Lung (tissue), 12 donors: ENCODE data around the gene SLC5A1. TPM values are rescaled to one million over a fixed set of nuclear protein-coding genes. Genes with fewer than 3 reads are reported as not detected.

ENCODE experiments used
- ATAC-seq: fragments of 200-7000 bp; cut with Tn5 transposase; one replicate; pipeline ENCODE4 v1.9.1; 2020; ENCODE audit warnings: moderate number of reproducible peaks; ENCODE audit not compliant: insufficient read depth, low FRiP score
- DNase-seq, 3 donors: peaks; one replicate each; pipeline ENCODE4 v3.0.0-alpha.2; 2013 to 2017
- H3K27ac ChIP-seq, 2 donors: one replicate each; pipeline ENCODE4 v1.5.1; 2013; ENCODE audit warnings: mild to moderate bottlenecking in 2 of 2, moderate library complexity in 2 of 2, control low read depth in 1 of 2, inconsistent platforms in 1 of 2, low read depth in 1 of 2, low read length in 1 of 2
- H3K27me3 ChIP-seq, 3 donors: one replicate each; pipeline ENCODE4 v1.5.1; 2013; ENCODE audit warnings: low read length in 2 of 3; ENCODE audit not compliant: control insufficient read depth in 3 of 3, insufficient read depth in 3 of 3
- H3K36me3 ChIP-seq, 4 donors: one replicate each; pipeline ENCODE4 v1.5.1; 2013; ENCODE audit warnings: low read length in 4 of 4, mild to moderate bottlenecking in 1 of 4, moderate library complexity in 1 of 4; ENCODE audit not compliant: control insufficient read depth in 4 of 4, insufficient read depth in 4 of 4
- H3K4me1 ChIP-seq, 5 donors: one replicate each; pipeline ENCODE4 v1.5.1; 2013; ENCODE audit warnings: low read length in 5 of 5, mild to moderate bottlenecking in 2 of 5, moderate library complexity in 1 of 5; ENCODE audit not compliant: control insufficient read depth in 5 of 5, insufficient read depth in 5 of 5
- H3K4me3 ChIP-seq: one replicate; pipeline ENCODE4 v1.5.1; 2013; ENCODE audit warnings: mild to moderate bottlenecking, control low read depth, moderate library complexity
- H3K9ac ChIP-seq, 2 donors: one replicate each; pipeline ENCODE4 v1.5.1; 2013; ENCODE audit warnings: low read length in 2 of 2, control low read depth in 1 of 2; ENCODE audit not compliant: insufficient read depth in 1 of 2
- H3K9me3 ChIP-seq, 4 donors: one replicate each; pipeline ENCODE4 v1.5.1; 2013; ENCODE audit warnings: low read length in 3 of 4, mild to moderate bottlenecking in 1 of 4, moderate library complexity in 1 of 4; ENCODE audit not compliant: control insufficient read depth in 4 of 4, insufficient read depth in 3 of 4
- WGBS, 2 donors: extraction: QIAGEN DNeasy Blood & Tissue Kit; methylation state at CpG; one replicate each; pipeline ENCODE4 v1.1.7; 2013; 5-methylcytosine and 5-hydroxymethylcytosine counted together
- polyA plus RNA-seq, 2 donors: library from polyadenylated mRNA; stranded (reverse); fragments of 200-250 nt; gene quantifications; one replicate each; pipeline ENCODE4 v1.2.1, GENCODE V29; 2013
- total RNA-seq, 2 donors: library from RNA; depleted of rRNA in 1 of 2; stranded (reverse); fragments of >200 nt in 1 of 2; gene quantifications; one replicate each; pipeline ENCODE4 v1.2.1, GENCODE V29; 2014 to 2021
- TF ChIP-seq, protein P1 (sequence below): IDR thresholded peaks from 2 replicates; pipeline ENCODE4 v1.5.1; 2012; ENCODE audit warnings: mild to moderate bottlenecking; ENCODE audit errors: control extremely low read depth, extremely low read depth
- donor health status: control.
- donor health status: control.
- donor health status: Bipolar disorder and iron deficiency.
- donor health status: healthy.
- donor health status: DM: yes; HTN: yes; CAD: no.

Gene SLC5A1
- total and polyA plus RNA-seq, 4 donors = 0.35 to 3.5 (median 1.1) TPM

DNA sequence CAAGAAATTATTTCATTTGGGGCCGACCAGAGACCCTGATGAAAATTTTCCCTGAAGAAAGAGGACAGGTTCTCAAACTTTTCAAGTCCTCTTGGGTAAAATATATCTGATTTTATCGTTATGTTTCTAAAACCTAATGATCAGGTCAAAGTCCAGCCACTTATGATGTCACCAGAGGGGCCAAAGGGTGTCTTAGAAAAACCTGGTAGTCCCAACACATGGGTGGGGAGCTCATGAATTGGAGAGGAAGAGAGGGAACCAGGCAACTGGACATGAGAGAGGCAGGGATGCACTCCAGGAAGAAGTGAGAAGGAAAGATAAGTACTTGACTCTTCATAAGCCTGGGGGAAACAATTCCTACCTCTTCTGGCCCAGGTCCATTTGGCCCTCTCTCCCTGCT is 9.2 kb downstream of the SLC5A1 start:
- Histone ChIP-seq H3K36me3 (no peaks in the 10 kb centered on the region), H3K9ac (no peak overlapping the region), H3K27ac (no peak overlapping the region), H3K4me3 (no peak overlapping the region), H3K27me3 (no peaks in the 10 kb centered on the region), H3K9me3 (no peaks in the 10 kb centered on the region), H3K4me1 (peaks cover 0 to 2% (median 0%) of the 10 kb centered on the region in 5 donors)
- TF ChIP-seq, protein P1, sequence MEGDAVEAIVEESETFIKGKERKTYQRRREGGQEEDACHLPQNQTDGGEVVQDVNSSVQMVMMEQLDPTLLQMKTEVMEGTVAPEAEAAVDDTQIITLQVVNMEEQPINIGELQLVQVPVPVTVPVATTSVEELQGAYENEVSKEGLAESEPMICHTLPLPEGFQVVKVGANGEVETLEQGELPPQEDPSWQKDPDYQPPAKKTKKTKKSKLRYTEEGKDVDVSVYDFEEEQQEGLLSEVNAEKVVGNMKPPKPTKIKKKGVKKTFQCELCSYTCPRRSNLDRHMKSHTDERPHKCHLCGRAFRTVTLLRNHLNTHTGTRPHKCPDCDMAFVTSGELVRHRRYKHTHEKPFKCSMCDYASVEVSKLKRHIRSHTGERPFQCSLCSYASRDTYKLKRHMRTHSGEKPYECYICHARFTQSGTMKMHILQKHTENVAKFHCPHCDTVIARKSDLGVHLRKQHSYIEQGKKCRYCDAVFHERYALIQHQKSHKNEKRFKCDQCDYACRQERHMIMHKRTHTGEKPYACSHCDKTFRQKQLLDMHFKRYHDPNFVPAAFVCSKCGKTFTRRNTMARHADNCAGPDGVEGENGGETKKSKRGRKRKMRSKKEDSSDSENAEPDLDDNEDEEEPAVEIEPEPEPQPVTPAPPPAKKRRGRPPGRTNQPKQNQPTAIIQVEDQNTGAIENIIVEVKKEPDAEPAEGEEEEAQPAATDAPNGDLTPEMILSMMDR = no peak
- no peak for DNase-seq
- no peak for ATAC-seq
- WGBS, 2 donors = 82 to 83% methylated on average over 2 of the region's 2 CpGs

DNA sequence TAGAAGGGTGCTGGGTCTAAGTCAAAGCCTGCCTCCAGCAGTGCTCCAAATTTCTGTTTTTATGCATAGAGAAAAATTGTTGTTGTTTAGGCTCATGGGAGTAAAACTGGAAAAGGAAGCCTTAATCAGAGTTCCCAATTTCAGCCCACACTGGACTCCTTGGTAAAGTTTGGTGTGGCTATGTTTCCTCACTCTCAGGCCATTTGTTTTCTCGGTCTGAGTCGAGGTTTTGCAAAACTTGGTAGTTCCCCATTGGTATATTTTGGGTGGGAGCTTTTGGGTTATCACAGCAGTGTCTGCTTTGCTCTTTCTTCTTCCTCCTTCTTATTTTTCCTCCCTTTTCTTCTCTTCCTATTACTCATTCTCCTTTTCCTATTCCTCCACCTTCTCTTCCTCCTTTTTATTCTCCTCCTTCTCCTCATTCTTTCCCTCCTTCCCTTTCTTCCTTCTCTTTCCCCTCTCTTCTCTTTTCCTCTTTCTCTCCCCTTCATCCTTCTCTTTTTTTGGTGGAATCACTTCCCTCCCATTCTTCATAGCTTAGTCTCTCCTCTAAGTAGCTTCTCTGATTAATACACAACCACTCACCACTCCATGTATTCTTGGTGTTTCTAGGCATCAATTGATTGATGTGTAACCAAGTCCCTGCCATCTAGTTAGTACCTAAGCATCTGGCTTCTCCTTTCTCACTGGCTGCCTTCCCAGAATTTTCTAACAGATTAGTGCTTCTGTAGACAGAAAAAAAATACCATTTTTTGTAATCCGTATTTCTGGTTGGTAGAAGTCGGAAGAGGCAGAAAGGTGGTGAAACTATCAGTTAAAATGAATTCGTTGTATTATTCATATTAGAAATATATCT is 10.1 kb downstream of the SLC5A1 start:
- ATAC-seq = no peak
- Histone ChIP-seq H3K4me3 (no peak overlapping the region), H3K36me3 (no peaks in the 10 kb centered on the region), H3K9ac (no peak overlapping the region), H3K4me1 (peaks cover 0 to 2% (median 0%) of the 10 kb centered on the region in 5 donors), H3K27me3 (no peaks in the 10 kb centered on the region), H3K9me3 (no peaks in the 10 kb centered on the region), H3K27ac (no peak overlapping the region)
- 73 to 74% methylated on average over 5 of the region's 5 CpGs for WGBS, 2 donors
- no peak for DNase-seq
- TF ChIP-seq, protein P1 = no peak

DNA sequence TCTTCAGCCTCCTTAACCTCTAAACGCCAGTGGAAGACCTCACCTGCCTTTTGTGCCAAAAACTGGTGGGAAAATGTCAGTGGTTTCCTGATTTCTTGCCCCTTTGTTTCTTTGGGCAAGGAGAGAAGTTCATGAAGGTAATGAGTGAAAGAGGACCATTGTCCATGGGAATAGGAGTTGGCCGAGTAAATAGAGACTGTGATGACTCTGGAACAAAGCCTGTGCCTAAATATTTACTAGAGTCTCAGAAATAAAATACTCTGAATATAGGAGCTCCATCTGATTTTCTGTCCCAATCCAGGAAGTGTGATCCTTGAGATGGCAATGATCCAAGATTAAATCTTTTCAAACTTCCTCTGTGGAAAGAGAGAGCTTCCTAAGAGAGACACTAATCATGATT is 12.0 kb downstream of the SLC5A1 start:
- no peak overlapping the region for H3K9ac ChIP-seq
- H3K36me3 ChIP-seq = no peaks in the 10 kb centered on the region
- ATAC-seq (no peak), DNase-seq (peak in 1 of 3 donors; percentile 9)
- TF ChIP-seq, protein P1 = no peak
- H3K9me3 ChIP-seq = no peaks in the 10 kb centered on the region
- no peak overlapping the region for H3K4me3 ChIP-seq
- 50 to 69% methylated on average over 2 of the region's 2 CpGs for WGBS, 2 donors
- H3K27me3 ChIP-seq = no peaks in the 10 kb centered on the region
- H3K4me1 ChIP-seq = peaks cover 0 to 2% (median 0%) of the 10 kb centered on the region in 5 donors
- no peak overlapping the region for H3K27ac ChIP-seq
